Glomerular visceral epithelial cell (primary cell): Measurements from ENCODE around the gene GABPB2.

Experiments used
- DNase-seq: peaks from one replicate; pipeline ENCODE4 v3.0.0-alpha.2; 2016; ENCODE audit errors: extremely low spot score

Gene GABPB2

GRCh38 chr1:151164732-151165280, 94.2 kb downstream of the GABPB2 start:
- DNase-seq: no peak

- DNase-seq: peak; percentile 49
Measured at GRCh38 chr1:151165281-151165737, 94.7 kb downstream of the GABPB2 start.

- DNase-seq: peak; percentile 99
Measured at GRCh38 chr1:151165738-151166504, 95.4 kb downstream of the GABPB2 start, which contains the start of the genes LYSMD1 and SCNM1. LYSMD1 (minus strand) TSS chr1:151165902; CDS start chr1:151165258, 644 bp downstream. SCNM1 (plus strand) TSS chr1:151166144; CDS start chr1:151166153, 9 bp downstream.

- peak; percentile 71 for DNase-seq
Measured at GRCh38 chr1:151166505-151166956, 96.0 kb downstream of the GABPB2 start.

GRCh38 chr1:151167116-151167515, 96.6 kb downstream of the GABPB2 start:
- no peak for DNase-seq

GRCh38 chr1:151171190-151171589, 100.6 kb downstream of the GABPB2 start:
- no peak for DNase-seq
